ENCODE data around the gene USP48.

USP48 gene

GRCh38 chr1:21668232-21668950 is 114.6 kb downstream of the USP48 start:
- no peak for DNase-seq (ENCODE audit: low read depth)

- DNase-seq (ENCODE audit: low read depth) = no peak
Observed at GRCh38 chr1:21667348-21668231, 115.4 kb downstream of the USP48 start.

- no peak for DNase-seq (ENCODE audit: low read depth)
Observed at GRCh38 chr1:21666576-21667320, 116.2 kb downstream of the USP48 start.

DNA sequence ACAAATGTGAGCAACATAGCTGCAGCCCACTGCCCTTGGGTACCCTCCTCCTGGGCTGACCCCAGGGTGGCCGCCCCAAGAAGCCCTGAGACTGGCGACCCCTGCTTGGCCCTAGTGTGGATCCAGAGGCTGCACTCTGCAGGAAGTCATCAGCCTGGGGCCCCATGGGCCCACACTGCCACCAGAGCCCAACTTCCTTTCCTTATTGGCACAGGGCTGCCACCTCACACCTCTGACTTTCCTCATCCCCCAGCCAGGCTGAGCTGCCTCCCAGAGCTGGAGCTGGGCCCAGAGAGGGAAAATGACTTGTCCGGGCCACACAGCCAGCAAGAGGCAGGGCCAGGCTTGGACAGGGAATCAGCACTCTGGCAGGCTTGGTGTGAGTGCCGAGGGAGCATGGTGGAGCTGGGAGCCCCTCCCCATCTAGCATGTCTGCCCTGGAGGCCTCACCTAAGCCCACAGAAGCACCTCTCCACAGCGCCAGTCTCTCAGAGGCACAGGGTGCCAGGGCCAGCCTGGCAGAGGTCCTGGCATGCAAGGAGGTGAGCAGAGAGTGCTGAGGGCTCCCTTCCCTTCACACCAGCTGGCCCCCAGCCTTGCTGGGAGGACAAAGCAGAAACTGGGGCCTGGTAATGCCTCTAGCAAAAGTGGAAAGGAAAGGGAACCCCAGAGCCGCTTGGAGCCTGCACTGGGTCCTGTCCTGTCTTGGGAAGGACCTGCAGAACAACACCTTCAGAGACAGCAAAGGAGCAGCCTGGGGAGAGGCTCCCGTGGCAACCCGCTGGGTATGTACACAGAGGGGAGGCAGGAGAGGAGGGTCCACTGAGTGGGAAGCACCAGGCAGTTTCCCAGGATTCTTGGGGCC is 117.0 kb downstream of the USP48 start:
- no peak for DNase-seq (ENCODE audit: low read depth)

GRCh38 chr1:21664806-21665588 is 118.0 kb downstream of the USP48 start:
- DNase-seq (ENCODE audit: low read depth) = no peak

DNA sequence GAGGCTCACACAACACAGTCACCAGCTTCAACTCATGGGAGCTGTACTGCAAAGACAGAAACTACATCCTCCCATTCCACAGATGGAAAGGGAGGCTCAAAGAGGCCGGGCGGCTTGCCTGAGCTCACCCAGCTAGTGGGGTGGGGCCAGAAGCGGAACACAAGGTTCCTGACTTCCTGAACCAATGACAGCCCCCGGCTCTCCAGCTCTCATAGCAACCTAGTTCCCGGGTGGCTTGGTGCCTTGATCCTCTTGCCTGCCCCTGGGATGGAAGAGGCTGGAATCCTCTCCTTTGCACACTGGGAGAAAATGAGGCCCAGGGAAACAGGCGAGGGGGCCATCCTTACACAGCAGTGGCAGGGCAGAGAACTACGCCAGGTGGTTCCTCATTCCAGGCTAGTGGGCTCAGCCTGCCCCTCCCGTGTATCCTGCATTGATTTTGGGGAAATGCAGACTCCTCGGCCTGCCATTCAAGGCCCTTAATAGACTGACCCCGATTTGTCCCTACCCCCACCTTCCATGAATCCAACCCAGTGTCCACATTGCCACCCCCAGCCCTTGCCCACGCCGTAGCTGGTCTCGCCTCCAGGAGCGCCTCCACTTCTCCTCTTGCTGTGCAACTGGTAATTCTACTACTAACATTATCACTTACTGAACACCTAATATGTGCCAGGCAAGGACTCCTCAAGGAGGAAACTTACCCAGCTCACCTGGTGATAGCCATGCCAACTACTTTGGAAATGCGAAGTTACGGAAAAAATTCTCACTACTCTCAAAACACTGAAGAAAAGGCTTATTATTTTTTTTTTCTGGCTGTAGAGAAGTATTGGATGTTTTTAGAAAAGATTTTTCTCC is 118.8 kb downstream of the USP48 start:
- no peak for DNase-seq (ENCODE audit: low read depth)

DNA sequence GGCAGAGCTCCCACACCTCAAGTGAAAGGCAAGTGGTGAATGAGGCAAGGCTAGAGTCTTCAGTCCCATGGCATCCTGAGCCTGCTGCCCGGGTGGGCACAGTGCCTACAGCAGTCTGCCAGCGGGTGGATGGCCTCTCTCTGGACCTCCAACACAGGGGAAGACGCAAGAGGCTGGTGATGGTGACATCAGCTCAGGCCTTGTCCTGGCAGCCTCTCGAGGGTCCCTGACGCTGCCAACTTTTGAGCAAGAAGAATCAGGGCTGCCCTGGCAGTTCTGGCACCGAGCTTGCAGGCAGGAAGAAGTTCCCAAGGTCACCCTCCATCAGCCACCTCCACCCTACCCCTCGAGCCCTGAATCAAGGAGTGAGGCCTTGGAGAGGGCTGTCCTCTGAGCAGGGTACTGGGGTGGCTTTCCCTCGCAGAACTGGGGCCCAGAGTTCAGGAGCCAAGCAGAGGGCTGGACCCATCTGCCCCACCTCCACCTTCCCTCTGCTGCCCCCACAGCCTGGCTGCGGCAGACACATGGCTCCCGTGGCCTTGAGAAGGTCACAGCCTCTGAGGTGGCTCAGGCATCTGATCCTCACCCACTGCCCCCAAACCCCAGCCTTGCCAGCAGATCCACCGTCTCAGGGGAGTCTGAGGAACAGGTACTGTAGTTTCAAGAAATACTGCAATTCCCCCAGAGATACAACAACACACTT is 119.5 kb downstream of the USP48 start:
- DNase-seq (ENCODE audit: low read depth) = no peak

DNA sequence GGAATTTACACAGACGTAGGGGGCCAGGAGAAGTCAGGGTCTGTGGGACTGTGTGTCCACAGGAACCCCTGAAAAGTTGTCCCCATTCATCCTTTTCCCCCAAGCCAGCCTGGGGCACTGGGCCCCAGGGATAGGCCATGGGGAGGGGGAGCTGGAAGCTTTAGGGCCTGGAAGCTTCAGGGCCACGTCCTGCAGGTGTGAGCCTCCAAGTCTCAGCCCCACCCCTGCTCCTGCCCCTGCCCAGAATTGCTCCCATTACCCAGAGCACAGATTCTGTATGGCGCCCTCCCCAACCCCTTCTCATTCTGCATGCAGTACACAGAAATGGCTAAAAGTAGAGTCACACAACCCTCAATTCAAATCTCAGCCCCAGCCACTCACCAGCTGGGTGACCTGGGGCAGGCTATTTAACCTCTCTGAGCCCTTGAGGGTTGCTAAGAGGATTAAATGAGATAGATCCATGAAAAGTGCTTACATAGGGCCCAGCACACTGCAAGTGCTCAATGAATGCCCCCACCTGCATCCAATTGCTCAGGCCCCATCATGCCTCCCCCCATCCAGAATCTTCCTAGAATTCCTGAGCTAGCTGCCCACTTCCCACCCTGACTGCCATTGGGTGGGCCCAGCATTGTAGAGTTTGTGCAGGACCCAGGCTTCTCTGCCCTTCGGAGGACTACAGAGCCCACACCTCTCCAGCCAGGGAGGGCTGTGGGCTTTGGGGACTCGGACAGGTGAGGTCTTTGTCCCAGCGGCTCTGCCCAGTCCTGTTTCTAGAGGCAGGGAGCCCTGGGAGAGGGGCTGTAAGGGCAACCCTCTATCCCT is 120.3 kb downstream of the USP48 start:
- DNase-seq (ENCODE audit: low read depth) = no peak

DNA sequence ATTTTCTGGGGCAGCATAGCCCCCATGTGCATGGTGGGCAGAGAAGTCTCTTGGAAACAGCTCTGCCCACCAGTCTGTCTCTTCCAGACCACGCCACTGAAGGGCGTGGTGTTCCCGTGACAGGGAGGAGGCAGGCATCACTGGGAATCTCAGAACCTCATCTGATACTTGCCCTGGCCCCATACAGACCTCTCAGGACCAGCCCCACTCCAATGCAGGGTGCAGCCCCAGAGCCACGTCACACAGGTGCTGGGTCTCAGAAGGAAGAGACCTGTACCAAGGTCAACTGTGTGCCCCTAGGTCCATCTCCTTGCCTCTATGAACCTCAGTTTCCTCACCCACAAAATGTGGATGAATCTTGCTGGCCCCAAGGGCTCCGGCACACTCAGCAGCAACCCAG is 121.1 kb downstream of the USP48 start:
- no peak for DNase-seq (ENCODE audit: low read depth)

DNA sequence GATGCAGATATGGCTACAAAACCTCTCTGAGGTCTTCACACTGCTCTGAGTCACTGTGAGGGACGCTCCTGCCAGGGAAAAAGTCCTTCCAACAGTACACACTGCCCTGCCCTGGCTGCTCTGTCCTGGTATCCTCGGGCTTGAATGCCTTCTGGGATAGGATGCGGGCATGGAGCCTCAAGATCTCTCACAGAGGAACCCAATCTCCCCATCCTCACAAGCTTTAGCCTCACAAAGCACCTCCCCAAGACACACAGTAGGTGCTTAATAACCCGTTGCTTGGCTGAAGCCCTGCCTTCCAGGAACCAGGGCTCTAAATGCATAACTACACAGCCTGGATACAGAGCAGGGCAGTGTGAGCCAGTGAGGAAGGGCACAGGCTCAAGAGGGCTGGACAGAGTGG is 123.0 kb downstream of the USP48 start:
- no peak for DNase-seq (ENCODE audit: low read depth)

DNA sequence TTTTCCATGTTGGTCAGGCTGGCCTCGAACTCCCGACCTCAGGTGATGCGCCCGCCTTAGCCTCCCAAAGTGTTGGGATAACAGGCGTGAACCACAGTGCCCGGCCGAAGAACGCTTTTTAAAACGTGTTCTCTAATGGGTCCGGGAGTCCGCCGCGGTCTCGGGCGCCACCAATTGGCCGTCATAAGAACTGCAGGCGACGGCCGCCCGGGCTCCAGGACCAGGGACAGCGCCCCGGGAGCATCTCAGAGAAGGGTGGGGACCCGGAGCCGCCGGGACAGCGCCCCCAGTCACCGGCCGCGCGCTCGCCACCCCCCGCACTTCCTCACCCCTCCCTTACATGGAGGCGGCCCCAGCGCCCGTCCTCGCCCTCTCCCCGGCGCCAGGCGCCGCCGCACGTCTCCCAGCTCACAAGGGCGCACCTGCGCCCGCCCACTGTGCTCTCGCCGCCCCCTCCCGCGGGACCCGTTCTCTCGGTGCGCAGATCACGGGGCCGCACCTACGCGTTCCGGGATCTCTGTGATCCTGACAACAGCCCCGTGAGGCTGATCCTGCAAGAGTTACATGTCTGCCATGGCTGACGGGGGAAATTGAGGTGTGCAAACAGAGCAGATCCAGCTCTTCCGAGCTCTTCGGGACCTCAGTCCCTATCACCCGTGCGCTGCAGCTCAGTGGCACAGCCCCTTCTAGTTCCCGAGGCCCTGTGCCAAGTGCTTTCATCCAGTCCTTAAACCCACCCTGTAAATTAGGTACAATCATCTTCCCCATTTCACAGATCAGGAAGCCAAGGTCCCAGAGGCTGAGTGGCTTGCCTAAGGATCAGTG is 123.6 kb downstream of the USP48 start:
- peak; percentile 56 for DNase-seq (ENCODE audit: low read depth)

GRCh38 chr1:21657456-21658190 is 125.3 kb downstream of the USP48 start:
- no peak for DNase-seq (ENCODE audit: low read depth)

DNA sequence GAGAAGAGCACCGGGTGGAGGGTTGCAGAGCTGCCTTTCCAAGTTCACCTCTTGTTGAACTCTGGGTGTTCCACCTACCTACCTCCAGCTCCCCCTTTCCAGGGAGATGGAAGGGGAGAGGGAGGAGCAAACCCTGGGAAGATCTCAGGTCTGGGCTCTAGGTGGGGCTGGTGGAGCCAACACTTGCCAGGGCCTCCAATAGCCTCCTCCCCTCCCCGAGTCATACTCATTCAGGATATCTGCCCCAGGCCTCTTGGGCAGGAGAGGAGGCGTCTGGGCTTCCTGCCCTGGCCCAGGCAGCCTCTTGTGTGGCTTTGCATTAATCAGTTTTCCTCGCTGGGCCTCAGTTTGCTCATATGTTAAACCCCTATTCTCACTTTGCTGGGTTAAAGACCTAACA is 127.2 kb downstream of the USP48 start:
- no peak for DNase-seq (ENCODE audit: low read depth)

GRCh38 chr1:21655259-21655658 is 127.7 kb downstream of the USP48 start:
- no peak for DNase-seq (ENCODE audit: low read depth)

DNA sequence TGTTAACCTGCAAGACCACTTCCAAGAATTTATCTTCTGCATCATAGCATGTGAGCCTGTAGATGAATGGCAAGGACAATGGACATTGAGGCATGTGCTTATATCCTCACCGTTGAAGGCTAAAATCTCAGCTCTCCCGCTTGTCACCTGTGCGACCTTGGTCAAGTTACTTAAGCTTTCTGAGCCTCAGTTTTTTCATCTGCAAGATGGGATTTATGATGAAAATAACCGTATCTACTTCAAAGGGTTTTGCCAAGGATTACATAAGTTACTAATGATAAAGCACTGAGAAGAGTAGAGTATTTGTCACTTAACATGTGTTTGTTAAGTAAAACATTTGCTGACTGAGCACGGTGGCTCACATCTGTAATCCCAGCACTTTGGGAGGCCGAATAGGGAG is 128.7 kb downstream of the USP48 start:
- no peak for DNase-seq (ENCODE audit: low read depth)

- DNase-seq (ENCODE audit: low read depth) = no peak
Observed at GRCh38 chr1:21653744-21654100, 129.2 kb downstream of the USP48 start.
